Neutrophil (primary cell): ENCODE results near the gene MMP7.

ENCODE experiments used
- H3K27ac ChIP-seq: fragments of 200-600 bp; sonication (generic); 2 replicates; pipeline ENCODE4 v1.5.1; 2016; ENCODE audit warnings: mild to moderate bottlenecking, moderate library complexity
- H3K27me3 ChIP-seq: fragments of 200-600 bp; sonication (generic); 2 replicates; pipeline ENCODE4 v1.6.0; 2016; ENCODE audit warnings: mild to moderate bottlenecking
- H3K36me3 ChIP-seq: fragments of 200-600 bp; sonication (generic); 2 replicates; pipeline ENCODE4 v1.5.1; 2017
- H3K4me1 ChIP-seq, 2 experiments: fragments of 200-600 bp in 1 of 2; sonication (generic) in 1 of 2; 1 replicate in 1 of 2; 2 replicates in 1 of 2; pipeline versions ENCODE4 v1.5.1 to v1.6.1; 2013 to 2016; ENCODE audit warnings: low read depth in 1 of 2, low read length in 1 of 2, mild to moderate bottlenecking in 1 of 2, moderate library complexity in 1 of 2; ENCODE audit not compliant: control insufficient read depth in 1 of 2, insufficient read depth in 1 of 2
- H3K4me3 ChIP-seq, 2 experiments: fragments of 200-600 bp in 1 of 2; sonication (generic) in 1 of 2; 1 replicate in 1 of 2; 2 replicates in 1 of 2; pipeline ENCODE4 v1.5.1; 2013 to 2016; ENCODE audit warnings: low read depth in 1 of 2, low read length in 1 of 2, mild to moderate bottlenecking in 1 of 2, moderate library complexity in 1 of 2
- H3K9me3 ChIP-seq: fragments of 200-600 bp; sonication (generic); 2 replicates; pipeline ENCODE4 v1.5.1; 2016
- TF ChIP-seq, protein P1 (sequence below): fragments of 200-600 bp; sonication (generic); IDR thresholded peaks from 2 replicates; pipeline ENCODE4 v1.5.1; 2016; ENCODE audit warnings: antibody characterized with exemption

MMP7 gene

GRCh38 chr11:102552447-102553194, 22.1 kb upstream of the MMP7 start:
- Histone ChIP-seq H3K4me1 (no peaks in the 10 kb centered on the region), H3K4me3 (no peak overlapping the region), H3K9me3 (no peaks in the 10 kb centered on the region), H3K27me3 (no peaks in the 10 kb centered on the region), H3K36me3 (no peaks in the 10 kb centered on the region), H3K27ac (no peak overlapping the region)
- TF ChIP-seq, protein P1, sequence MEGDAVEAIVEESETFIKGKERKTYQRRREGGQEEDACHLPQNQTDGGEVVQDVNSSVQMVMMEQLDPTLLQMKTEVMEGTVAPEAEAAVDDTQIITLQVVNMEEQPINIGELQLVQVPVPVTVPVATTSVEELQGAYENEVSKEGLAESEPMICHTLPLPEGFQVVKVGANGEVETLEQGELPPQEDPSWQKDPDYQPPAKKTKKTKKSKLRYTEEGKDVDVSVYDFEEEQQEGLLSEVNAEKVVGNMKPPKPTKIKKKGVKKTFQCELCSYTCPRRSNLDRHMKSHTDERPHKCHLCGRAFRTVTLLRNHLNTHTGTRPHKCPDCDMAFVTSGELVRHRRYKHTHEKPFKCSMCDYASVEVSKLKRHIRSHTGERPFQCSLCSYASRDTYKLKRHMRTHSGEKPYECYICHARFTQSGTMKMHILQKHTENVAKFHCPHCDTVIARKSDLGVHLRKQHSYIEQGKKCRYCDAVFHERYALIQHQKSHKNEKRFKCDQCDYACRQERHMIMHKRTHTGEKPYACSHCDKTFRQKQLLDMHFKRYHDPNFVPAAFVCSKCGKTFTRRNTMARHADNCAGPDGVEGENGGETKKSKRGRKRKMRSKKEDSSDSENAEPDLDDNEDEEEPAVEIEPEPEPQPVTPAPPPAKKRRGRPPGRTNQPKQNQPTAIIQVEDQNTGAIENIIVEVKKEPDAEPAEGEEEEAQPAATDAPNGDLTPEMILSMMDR, result no peak

GRCh38 chr11:102552020-102552419, 21.5 kb upstream of the MMP7 start:
- no peak overlapping the region for H3K4me3 ChIP-seq
- H3K27ac ChIP-seq, result no peak overlapping the region
- no peaks in the 10 kb centered on the region for H3K9me3 ChIP-seq
- TF ChIP-seq, protein P1, result no peak
- H3K36me3 ChIP-seq, result no peaks in the 10 kb centered on the region
- no peaks in the 10 kb centered on the region for H3K4me1 ChIP-seq
- H3K27me3 ChIP-seq, result no peaks in the 10 kb centered on the region

DNA sequence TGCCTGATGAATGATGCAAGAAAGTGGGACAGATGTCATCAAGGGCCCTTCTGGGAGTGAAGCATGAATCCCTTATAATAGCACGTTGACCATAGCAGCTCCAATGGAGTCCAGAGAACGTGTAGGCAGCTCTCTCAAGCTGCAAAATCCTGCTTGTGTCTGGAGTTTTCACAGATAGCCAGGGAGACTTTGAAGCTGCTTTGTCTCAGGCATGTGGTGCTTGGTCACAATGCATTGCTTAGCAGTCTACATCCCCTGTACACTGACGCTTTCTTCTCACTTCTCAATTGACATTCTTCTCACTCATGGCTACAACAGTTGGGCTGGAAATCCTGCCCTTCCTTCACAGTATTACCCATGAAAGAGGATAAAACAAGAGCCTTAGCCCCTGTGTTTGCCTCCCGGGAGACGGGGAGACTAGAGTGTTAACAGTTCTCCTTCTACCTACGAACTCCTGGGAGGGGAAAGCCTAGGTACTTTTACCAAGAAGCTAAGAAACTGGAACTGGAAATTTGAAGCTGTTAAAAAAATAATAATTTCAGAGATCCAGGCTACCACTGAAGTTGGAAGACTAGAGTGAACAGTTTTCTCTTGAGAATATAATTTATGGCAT, 20.7 kb upstream of the MMP7 start:
- Histone ChIP-seq H3K9me3 (no peaks in the 10 kb centered on the region), H3K27me3 (no peaks in the 10 kb centered on the region), H3K36me3 (no peaks in the 10 kb centered on the region), H3K4me1 (no peaks in the 10 kb centered on the region), H3K27ac (no peak overlapping the region), H3K4me3 (no peak overlapping the region)
- TF ChIP-seq, protein P1, result no peak

DNA sequence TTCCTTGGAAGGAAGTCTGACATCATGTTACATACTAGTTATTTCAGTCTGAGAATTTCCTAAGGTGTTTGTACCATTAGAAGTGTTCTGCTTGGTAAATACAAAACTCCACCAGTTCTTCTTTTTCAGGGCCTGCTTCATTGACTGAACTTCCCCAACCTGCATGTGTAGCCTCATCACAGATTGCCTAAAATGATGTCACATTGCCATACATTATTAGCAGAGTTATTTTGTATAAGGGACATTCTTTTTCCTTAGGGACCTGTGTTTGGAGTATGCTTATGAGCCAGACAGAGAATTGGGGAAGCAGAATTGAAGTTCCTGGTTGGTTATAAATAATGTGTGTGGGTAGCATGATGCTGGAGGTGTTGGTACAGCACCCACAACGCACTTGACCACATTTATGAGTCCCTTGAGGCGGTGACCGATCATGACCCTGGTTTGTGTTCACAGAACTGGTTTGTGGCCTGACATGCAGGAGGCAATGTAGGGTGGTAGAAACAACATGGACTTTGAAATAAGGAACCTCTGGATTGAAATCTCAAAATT, 16.4 kb upstream of the MMP7 start:
- no peak overlapping the region for H3K27ac ChIP-seq
- TF ChIP-seq, protein P1, result no peak
- no peaks in the 10 kb centered on the region for H3K36me3 ChIP-seq
- no peaks in the 10 kb centered on the region for H3K27me3 ChIP-seq
- no peaks in the 10 kb centered on the region for H3K9me3 ChIP-seq
- H3K4me1 ChIP-seq, result no peaks in the 10 kb centered on the region
- no peak overlapping the region for H3K4me3 ChIP-seq

GRCh38 chr11:102546427-102546826, 15.9 kb upstream of the MMP7 start:
- TF ChIP-seq, protein P1, result no peak
- H3K4me3 ChIP-seq, result no peak overlapping the region
- no peak overlapping the region for H3K27ac ChIP-seq
- H3K9me3 ChIP-seq, result no peaks in the 10 kb centered on the region
- no peaks in the 10 kb centered on the region for H3K36me3 ChIP-seq
- no peaks in the 10 kb centered on the region for H3K4me1 ChIP-seq
- H3K27me3 ChIP-seq, result no peaks in the 10 kb centered on the region
